GM19467 (cell line): ENCODE results near the gene PZP.

Experiments used
- ATAC-seq: cut with Tn5 transposase; IDR thresholded peaks from one replicate; pipeline ENCODE4 v1.9.1; 2021; ENCODE audit warnings: mild to moderate bottlenecking, moderate library complexity; ENCODE audit not compliant: unreplicated experiment

The PZP gene

GRCh38 chr12:9127936-9128663, 80.1 kb downstream of the PZP start:
- no peak for ATAC-seq

- no peak for ATAC-seq
Observed at GRCh38 chr12:9127484-9127883, 80.7 kb downstream of the PZP start.

GRCh38 chr12:9124383-9125031, 83.7 kb downstream of the PZP start:
- no peak for ATAC-seq

- ATAC-seq: no peak
Observed at GRCh38 chr12:9123781-9124382, 84.3 kb downstream of the PZP start.

- ATAC-seq: no peak
Observed at GRCh38 chr12:9122091-9122609, 86.0 kb downstream of the PZP start.

GRCh38 chr12:9120487-9121184, 87.6 kb downstream of the PZP start:
- ATAC-seq: no peak

GRCh38 chr12:9118158-9118557, 90.0 kb downstream of the PZP start:
- ATAC-seq: no peak

GRCh38 chr12:9115731-9116559, 92.2 kb downstream of the PZP start, which contains the start of gene A2M:
TSS of gene A2M (minus strand) at chr12:9115919. CDS start at chr12:9115849, 70 bp downstream.
- ATAC-seq: no peak

GRCh38 chr12:9114946-9115345, 93.2 kb downstream of the PZP start:
- no peak for ATAC-seq

- no peak for ATAC-seq
Observed at GRCh38 chr12:9113987-9114309, 94.2 kb downstream of the PZP start.

GRCh38 chr12:9113296-9113986, 94.8 kb downstream of the PZP start:
- no peak for ATAC-seq

- ATAC-seq: no peak
Observed at GRCh38 chr12:9112076-9112853, 95.9 kb downstream of the PZP start.

GRCh38 chr12:9111525-9111924, 96.7 kb downstream of the PZP start:
- ATAC-seq: no peak

- no peak for ATAC-seq
Observed at GRCh38 chr12:9109737-9110491, 98.3 kb downstream of the PZP start.

- ATAC-seq: no peak
Observed at GRCh38 chr12:9109213-9109522, 99.0 kb downstream of the PZP start.

- no peak for ATAC-seq
Observed at GRCh38 chr12:9108504-9109212, 99.5 kb downstream of the PZP start.

GRCh38 chr12:9107542-9107873, 100.7 kb downstream of the PZP start:
- ATAC-seq: no peak
